SK-N-SH treated with all-trans-retinoic acid at 6 μM for 48 hours (cell line): ENCODE data around the gene FCN3.

Experiments
- ATAC-seq: fragments of 200-7000 bp; cut with Tn5 transposase; 3 replicates; pipeline ENCODE4 v1.9.1; 2020; ENCODE audit warnings: mild to moderate bottlenecking, moderate library complexity
- ARNTL ChIP-seq: fragments of 450-650 bp; formaldehyde crosslinking; IDR thresholded peaks from 2 replicates; pipeline ENCODE4 v1.5.0; 2020; ENCODE audit warnings: low read depth, mild to moderate bottlenecking, moderate library complexity, borderline replicate concordance
- BACH2 ChIP-seq: fragments of 250-450 bp; sonication (Bioruptor Pico); IDR thresholded peaks from 2 replicates; pipeline ENCODE4 v1.9.0; 2021; ENCODE audit warnings: mild to moderate bottlenecking, borderline replicate concordance
- CSDC2 ChIP-seq: fragments of 250-450 bp; sonication (Bioruptor Pico); IDR thresholded peaks from 2 replicates; pipeline ENCODE4 v1.5.0; 2020; ENCODE audit warnings: mild to moderate bottlenecking, moderate library complexity
- GLIS3 ChIP-seq: fragments of 250-450 bp; sonication (Bioruptor Pico); IDR thresholded peaks from 2 replicates; pipeline ENCODE4 v1.5.0; 2020; ENCODE audit warnings: mild to moderate bottlenecking, moderate library complexity
- ISL1 ChIP-seq: fragments of 250-450 bp; sonication (Bioruptor Pico); IDR thresholded peaks from 2 replicates; pipeline ENCODE4 v2.1.2; 2022; ENCODE audit warnings: mild to moderate bottlenecking, moderate library complexity
- OSR1 ChIP-seq: fragments of 250-450 bp; sonication (Bioruptor Pico); IDR thresholded peaks from 2 replicates; pipeline ENCODE4 v1.8.0; 2022; ENCODE audit warnings: moderate library complexity, mild to moderate bottlenecking, inconsistent platforms
- POU6F1 ChIP-seq: fragments of 250-450 bp; sonication (Bioruptor Pico); IDR thresholded peaks from 2 replicates; pipeline ENCODE4 v1.8.0; 2021; ENCODE audit warnings: low read depth, mild to moderate bottlenecking, moderate library complexity, borderline replicate concordance
- PPARA ChIP-seq: fragments of 250-450 bp; sonication (Bioruptor Pico); IDR thresholded peaks from 2 replicates; pipeline ENCODE4 v1.5.0; 2020; ENCODE audit warnings: mild to moderate bottlenecking, borderline replicate concordance
- RARB ChIP-seq: fragments of 250-450 bp; sonication (Bioruptor Pico); IDR thresholded peaks from 2 replicates; pipeline ENCODE4 v1.8.0; 2021; ENCODE audit warnings: mild to moderate bottlenecking, moderate library complexity
- SNAI2 ChIP-seq: fragments of 250-450 bp; sonication (Bioruptor Pico); IDR thresholded peaks from 2 replicates; pipeline ENCODE4 v1.5.0; 2020; ENCODE audit warnings: mild to moderate bottlenecking, moderate library complexity
- TCF4 ChIP-seq: fragments of 250-450 bp; sonication (Bioruptor Pico); IDR thresholded peaks from 2 replicates; pipeline ENCODE4 v1.8.0; 2021; ENCODE audit warnings: mild to moderate bottlenecking, moderate library complexity, borderline replicate concordance
- TOX ChIP-seq: fragments of 250-450 bp; sonication (Bioruptor Pico); IDR thresholded peaks from 2 replicates; pipeline ENCODE4 v1.8.0; 2021; ENCODE audit warnings: mild to moderate bottlenecking, moderate library complexity, borderline replicate concordance
- TSHZ2 ChIP-seq: fragments of 250-450 bp; sonication (Bioruptor Pico); IDR thresholded peaks from 2 replicates; pipeline ENCODE4 v1.5.0; 2020; ENCODE audit warnings: mild to moderate bottlenecking, moderate library complexity
- ZC3H10 ChIP-seq: fragments of 250-450 bp; sonication (Bioruptor Pico); IDR thresholded peaks from 2 replicates; pipeline ENCODE4 v1.5.1; 2021; ENCODE audit warnings: mild to moderate bottlenecking, moderate library complexity
- ZFP3 ChIP-seq: fragments of 250-450 bp; sonication (Bioruptor Pico); IDR thresholded peaks from 2 replicates; pipeline ENCODE4 v1.5.0; 2020; ENCODE audit warnings: mild to moderate bottlenecking, moderate library complexity
- ZFP30 ChIP-seq: fragments of 450-650 bp; formaldehyde crosslinking; IDR thresholded peaks from 2 replicates; pipeline ENCODE4 v1.5.0; 2022; ENCODE audit warnings: mild to moderate bottlenecking, moderate library complexity
- ZNF70 ChIP-seq: fragments of 450-650 bp; formaldehyde crosslinking; IDR thresholded peaks from 2 replicates; pipeline ENCODE4 v1.5.0; 2020; ENCODE audit warnings: mild to moderate bottlenecking, moderate library complexity
- ZNF8 ChIP-seq: fragments of 450-650 bp; formaldehyde crosslinking; IDR thresholded peaks from 2 replicates; pipeline ENCODE4 v1.5.0; 2020; ENCODE audit warnings: mild to moderate bottlenecking, moderate library complexity
- TF ChIP-seq, protein P1 (sequence below): fragments of 250-450 bp; sonication (Bioruptor Pico); IDR thresholded peaks from 2 replicates; pipeline ENCODE4 v1.8.0; 2020; ENCODE audit warnings: mild to moderate bottlenecking, moderate library complexity, borderline replicate concordance
- TF ChIP-seq, protein P2 (sequence below): fragments of 250-450 bp; sonication (Bioruptor Pico); IDR thresholded peaks from 2 replicates; pipeline ENCODE4 v1.5.1; 2021; ENCODE audit warnings: mild to moderate bottlenecking, moderate library complexity

The FCN3 gene

GRCh38 chr1:27399251-27400025 is 24.8 kb upstream of the FCN3 start:
- no peak for ATAC-seq
- no peak for TF ChIP-seq BACH2
- TF ChIP-seq ZNF8 (CRISPR knock-in tag): no peak
- no peak for TF ChIP-seq ARNTL (CRISPR knock-in tag)
- no peak for TF ChIP-seq GLIS3
- TF ChIP-seq TOX: no peak
- TF ChIP-seq, protein P1, sequence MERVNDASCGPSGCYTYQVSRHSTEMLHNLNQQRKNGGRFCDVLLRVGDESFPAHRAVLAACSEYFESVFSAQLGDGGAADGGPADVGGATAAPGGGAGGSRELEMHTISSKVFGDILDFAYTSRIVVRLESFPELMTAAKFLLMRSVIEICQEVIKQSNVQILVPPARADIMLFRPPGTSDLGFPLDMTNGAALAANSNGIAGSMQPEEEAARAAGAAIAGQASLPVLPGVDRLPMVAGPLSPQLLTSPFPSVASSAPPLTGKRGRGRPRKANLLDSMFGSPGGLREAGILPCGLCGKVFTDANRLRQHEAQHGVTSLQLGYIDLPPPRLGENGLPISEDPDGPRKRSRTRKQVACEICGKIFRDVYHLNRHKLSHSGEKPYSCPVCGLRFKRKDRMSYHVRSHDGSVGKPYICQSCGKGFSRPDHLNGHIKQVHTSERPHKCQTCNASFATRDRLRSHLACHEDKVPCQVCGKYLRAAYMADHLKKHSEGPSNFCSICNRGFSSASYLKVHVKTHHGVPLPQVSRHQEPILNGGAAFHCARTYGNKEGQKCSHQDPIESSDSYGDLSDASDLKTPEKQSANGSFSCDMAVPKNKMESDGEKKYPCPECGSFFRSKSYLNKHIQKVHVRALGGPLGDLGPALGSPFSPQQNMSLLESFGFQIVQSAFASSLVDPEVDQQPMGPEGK (CRISPR knock-in tag): no peak
- TF ChIP-seq ISL1: no peak
- TF ChIP-seq ZFP3 (CRISPR knock-in tag): no peak
- no peak for TF ChIP-seq PPARA (CRISPR knock-in tag)
- TF ChIP-seq OSR1 (CRISPR knock-in tag): no peak
- TF ChIP-seq ZC3H10: no peak
- TF ChIP-seq RARB (CRISPR knock-in tag): no peak
- TF ChIP-seq CSDC2 (CRISPR knock-in tag): no peak
- TF ChIP-seq ZNF70 (CRISPR knock-in tag): no peak
- no peak for TF ChIP-seq TSHZ2 (CRISPR knock-in tag)
- no peak for TF ChIP-seq ZFP30 (CRISPR knock-in tag)
- no peak for TF ChIP-seq POU6F1 (CRISPR knock-in tag)
- no peak for TF ChIP-seq SNAI2 (CRISPR knock-in tag)
- TF ChIP-seq TCF4 (CRISPR knock-in tag): no peak

- TF ChIP-seq GLIS3 (no peak), ZNF8 (CRISPR knock-in tag) (no peak)
- ATAC-seq: no peak
Observed at GRCh38 chr1:27398405-27399149, 24.0 kb upstream of the FCN3 start.

DNA sequence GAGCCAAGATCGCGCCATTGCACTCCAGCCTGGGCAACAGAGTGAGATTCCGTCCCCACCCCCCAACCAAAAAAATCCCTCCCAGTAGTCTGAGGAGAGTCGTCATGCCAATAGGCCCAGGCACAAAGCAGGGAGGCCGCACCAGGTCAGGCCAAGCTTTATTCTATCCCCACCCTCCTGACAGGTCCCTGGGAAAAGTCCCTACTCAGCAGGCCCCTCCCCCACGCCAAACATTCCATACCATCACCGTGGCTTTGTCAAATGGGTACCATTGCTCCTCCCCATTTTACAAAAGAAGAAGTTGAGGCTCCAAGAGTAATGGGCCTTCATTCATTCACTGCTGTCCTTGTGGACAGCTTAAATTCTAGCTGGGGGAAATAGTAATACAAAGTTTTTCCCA is 23.1 kb upstream of the FCN3 start:
- TF ChIP-seq ARNTL (CRISPR knock-in tag) (no peak), ZC3H10 (no peak), GLIS3 (no peak), BACH2 (no peak), OSR1 (CRISPR knock-in tag) (no peak), SNAI2 (CRISPR knock-in tag) (no peak), ZFP30 (CRISPR knock-in tag) (no peak), RARB (CRISPR knock-in tag) (no peak), ISL1 (no peak), POU6F1 (CRISPR knock-in tag) (no peak)
- TF ChIP-seq, protein P2, sequence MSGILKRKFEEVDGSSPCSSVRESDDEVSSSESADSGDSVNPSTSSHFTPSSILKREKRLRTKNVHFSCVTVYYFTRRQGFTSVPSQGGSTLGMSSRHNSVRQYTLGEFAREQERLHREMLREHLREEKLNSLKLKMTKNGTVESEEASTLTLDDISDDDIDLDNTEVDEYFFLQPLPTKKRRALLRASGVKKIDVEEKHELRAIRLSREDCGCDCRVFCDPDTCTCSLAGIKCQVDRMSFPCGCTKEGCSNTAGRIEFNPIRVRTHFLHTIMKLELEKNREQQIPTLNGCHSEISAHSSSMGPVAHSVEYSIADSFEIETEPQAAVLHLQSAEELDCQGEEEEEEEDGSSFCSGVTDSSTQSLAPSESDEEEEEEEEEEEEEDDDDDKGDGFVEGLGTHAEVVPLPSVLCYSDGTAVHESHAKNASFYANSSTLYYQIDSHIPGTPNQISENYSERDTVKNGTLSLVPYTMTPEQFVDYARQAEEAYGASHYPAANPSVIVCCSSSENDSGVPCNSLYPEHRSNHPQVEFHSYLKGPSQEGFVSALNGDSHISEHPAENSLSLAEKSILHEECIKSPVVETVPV (CRISPR knock-in tag): no peak
- no peak for ATAC-seq
